HFFc6 (cell line): ENCODE measurements around the gene CDKN2A. TPM values are rescaled to one million over a fixed set of nuclear protein-coding genes. Genes with fewer than 3 reads are reported as not detected.
A peak's percentile ranks its signal among the peaks of the same experiment; 100 is the strongest.

ENCODE experiments used
- DNase-seq: peaks from one replicate; pipeline ENCODE4 v3.0.0-alpha.2; 2018
- H3K27ac Mint-ChIP-seq: 2 replicates; pipeline ENCODE4 v1.8.0; 2020; ENCODE audit warnings: mild to moderate bottlenecking, mixed read lengths
- H3K27me3 Mint-ChIP-seq: 2 replicates; pipeline ENCODE4 v1.8.0; 2021; ENCODE audit warnings: mild to moderate bottlenecking, moderate library complexity, mixed read lengths; ENCODE audit not compliant: insufficient read depth
- H3K36me3 Mint-ChIP-seq: 2 replicates; pipeline ENCODE4 v1.8.0; 2021; ENCODE audit warnings: low read depth, mixed read lengths
- H3K4me1 Mint-ChIP-seq: 2 replicates; pipeline ENCODE4 v1.8.0; 2020; ENCODE audit warnings: low read depth, mixed read lengths
- H3K4me3 Mint-ChIP-seq: 2 replicates; pipeline ENCODE4 v1.8.0; 2020; ENCODE audit warnings: mild to moderate bottlenecking, moderate library complexity, mixed read lengths
- H3K9me3 Mint-ChIP-seq: 2 replicates; pipeline ENCODE4 v1.8.0; 2020; ENCODE audit warnings: mild to moderate bottlenecking, mixed read lengths
- CTCF ChIP-seq: fragments of 200-600 bp; sonication (generic); IDR thresholded peaks from 2 replicates; pipeline ENCODE4 v1.5.0; 2021; ENCODE audit warnings: antibody characterized with exemption, mild to moderate bottlenecking
- long read RNA-seq: library from polyadenylated mRNA; unstranded; transcript quantifications from one replicate; pipeline ENCODE4 v2.0.0, GENCODE V29; 2019
- total RNA-seq, 6 experiments: library from RNA; stranded (reverse); fragmentation: NEBNext Ultra II Directional; extraction: Animal tissue kit (Norgen Biotek cat#: 25700); gene quantifications; 2 replicates in 1 of 6; 3 replicates in 5 of 6; pipeline ENCODE4 v1.2.3, GENCODE V29; 2021

CDKN2A gene
- total RNA-seq: 100 to 1,000 TPM in 4 of 6 experiments, 10 to 100 TPM in 2; 47.7 to 133 (median 121) TPM
- long read RNA-seq, transcript CDKN2A-201 (3 exons, 1,218 nt): minor isoform, 18 of 46 reads
- long read RNA-seq, transcript CDKN2A-214 (3 exons, 1,283 nt): major isoform, 19 of 46 reads
- long read RNA-seq, partial matches to known transcripts: 0 of 46 reads
- long read RNA-seq, other reads (novel, unspliced or antisense): 4 of 46 reads

DNA sequence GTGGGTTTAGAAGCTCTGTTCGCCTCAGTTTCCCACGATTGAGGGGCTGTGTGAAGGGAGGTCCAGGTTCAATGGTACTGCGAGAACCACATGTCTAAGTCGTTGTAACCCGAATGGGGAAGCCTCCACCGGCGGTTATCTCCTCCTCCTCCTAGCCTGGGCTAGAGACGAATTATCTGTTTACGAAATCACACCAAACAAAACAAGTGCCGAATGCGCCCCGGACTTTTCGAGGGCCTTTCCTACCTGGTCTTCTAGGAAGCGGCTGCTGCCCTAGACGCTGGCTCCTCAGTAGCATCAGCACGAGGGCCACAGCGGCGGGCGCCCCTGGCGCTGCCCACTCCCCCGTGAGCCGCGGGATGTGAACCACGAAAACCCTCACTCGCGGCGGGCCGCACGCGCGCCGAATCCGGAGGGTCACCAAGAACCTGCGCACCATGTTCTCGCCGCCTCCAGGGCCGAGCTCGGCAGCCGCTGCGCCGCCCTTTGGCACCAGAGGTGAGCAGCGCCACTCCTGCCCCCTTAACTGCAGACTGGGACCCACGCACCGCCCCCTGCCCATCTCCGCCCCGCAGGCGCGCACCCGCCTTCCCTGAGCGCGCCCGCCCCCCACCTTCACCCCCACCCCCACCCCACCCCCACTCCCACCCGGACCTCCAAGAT is at the start of gene CDKN2A:
Gene CDKN2A (minus strand): TSS at position 500 of the 663 bp plus-strand sequence.
- peak within 1 kb of the TSS; percentile 96 for H3K4me3 Mint-ChIP-seq
- H3K4me1 Mint-ChIP-seq: peaks cover 74% of the 10 kb centered on the region
- peaks cover 3% of the 10 kb centered on the region; the same call in 1 of the 2 replicates for H3K27me3 Mint-ChIP-seq
- H3K36me3 Mint-ChIP-seq: peaks cover 14% of the 10 kb centered on the region
- TF ChIP-seq CTCF: no peak; the same call in 1 of the 2 replicates
- no peaks in the 10 kb centered on the region for H3K9me3 Mint-ChIP-seq
- H3K27ac Mint-ChIP-seq: peak within 1 kb of the TSS; percentile 98
- peak; percentile 50 for DNase-seq

- H3K27me3 Mint-ChIP-seq: no peaks in the 10 kb centered on the region
- H3K27ac Mint-ChIP-seq: no peak overlapping the region
- no peaks in the 10 kb centered on the region for H3K36me3 Mint-ChIP-seq
- no peak for DNase-seq
- TF ChIP-seq CTCF: no peak
- H3K4me3 Mint-ChIP-seq: no peak overlapping the region
- peaks cover 55% of the 10 kb centered on the region for H3K4me1 Mint-ChIP-seq
- no peaks in the 10 kb centered on the region for H3K9me3 Mint-ChIP-seq
Observed at GRCh38 chr9:22043928-22044327, 49.7 kb upstream of the CDKN2A start.

DNA sequence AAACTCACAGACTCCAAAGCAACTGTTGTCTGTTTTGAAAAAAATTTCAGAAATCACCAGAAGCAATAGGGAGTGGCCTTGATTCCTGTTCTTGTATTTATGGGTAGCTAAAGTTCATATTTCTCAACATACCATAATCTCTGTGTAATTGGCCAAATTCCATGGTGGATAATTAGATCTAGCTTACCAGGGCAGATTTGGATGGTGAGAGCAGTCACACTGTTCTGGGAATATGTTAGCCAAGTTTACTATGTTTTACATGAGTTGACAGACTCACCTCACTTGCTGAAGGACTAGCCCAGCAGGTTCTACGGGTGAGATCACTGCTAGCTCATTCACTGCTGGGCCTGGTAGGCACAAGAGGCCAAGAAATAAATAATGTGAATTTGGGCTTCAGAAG is 47.6 kb upstream of the CDKN2A start:
- no peaks in the 10 kb centered on the region for H3K27me3 Mint-ChIP-seq
- H3K36me3 Mint-ChIP-seq: no peaks in the 10 kb centered on the region
- peak; percentile 33 for DNase-seq
- no peak overlapping the region for H3K4me3 Mint-ChIP-seq
- H3K9me3 Mint-ChIP-seq: no peaks in the 10 kb centered on the region
- TF ChIP-seq CTCF: no peak
- H3K27ac Mint-ChIP-seq: peak overlapping the region; percentile 73
- peaks cover 67% of the 10 kb centered on the region for H3K4me1 Mint-ChIP-seq

DNA sequence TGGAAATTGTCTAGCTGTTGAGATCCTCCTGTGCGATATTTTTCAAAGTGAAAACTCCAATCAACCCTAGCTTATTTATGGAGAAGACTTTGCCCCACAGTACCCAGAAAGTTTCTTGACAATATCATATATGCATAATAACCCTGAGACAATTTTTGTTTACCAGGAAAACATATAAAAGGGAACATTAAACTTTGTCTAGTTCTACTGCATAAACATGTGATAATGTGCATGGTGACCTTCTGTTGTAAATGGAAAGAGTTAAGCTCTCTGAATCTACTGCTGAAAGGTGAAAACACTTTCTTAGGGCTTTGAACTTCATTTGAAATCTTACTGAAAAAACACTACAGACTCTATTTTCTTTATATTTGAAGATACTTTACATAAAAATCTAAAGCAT is 47.2 kb upstream of the CDKN2A start:
- peak overlapping the region; percentile 73 for H3K27ac Mint-ChIP-seq
- H3K36me3 Mint-ChIP-seq: no peaks in the 10 kb centered on the region
- no peak for TF ChIP-seq CTCF
- no peaks in the 10 kb centered on the region for H3K9me3 Mint-ChIP-seq
- H3K4me1 Mint-ChIP-seq: peaks cover 67% of the 10 kb centered on the region
- peak overlapping the region; percentile 55; the same call in 1 of the 2 replicates for H3K4me3 Mint-ChIP-seq
- no peaks in the 10 kb centered on the region for H3K27me3 Mint-ChIP-seq
- no peak for DNase-seq

DNA sequence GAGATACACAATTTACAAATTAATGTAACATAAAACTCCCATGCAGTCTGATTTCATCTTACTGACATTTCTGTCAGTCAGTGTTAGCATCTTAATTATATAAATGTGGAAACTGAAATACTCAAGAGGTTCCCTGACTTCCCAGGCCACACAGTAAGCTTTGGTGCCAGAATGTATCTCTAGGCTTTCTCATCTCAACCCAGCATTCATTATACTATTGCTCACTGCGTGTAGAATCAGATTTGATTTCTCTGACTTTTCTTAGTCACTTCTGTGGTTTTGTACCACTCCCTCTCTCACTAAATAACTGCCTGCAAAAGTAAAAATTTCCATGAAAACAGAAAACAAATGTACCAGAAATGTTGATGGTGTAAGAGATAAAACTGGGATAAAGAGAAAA is 46.6 kb upstream of the CDKN2A start:
- Mint-ChIP-seq H3K4me1 (peaks cover 70% of the 10 kb centered on the region), H3K9me3 (no peaks in the 10 kb centered on the region)

More for the DNA sequence above, 46.6 kb upstream of the CDKN2A start:
- Mint-ChIP-seq H3K36me3 (no peaks in the 10 kb centered on the region), H3K4me3 (peak overlapping the region; percentile 55), H3K27ac (peak overlapping the region; percentile 73), H3K27me3 (no peaks in the 10 kb centered on the region)
- no peak for TF ChIP-seq CTCF
- DNase-seq: peak; percentile 88
